Fibroblast of the aortic adventitia (primary cell): ENCODE measurements around the gene HRCT1. TPM values are rescaled to one million over a fixed set of nuclear protein-coding genes. Genes with fewer than 3 reads are reported as not detected.

Experiments
- DNase-seq: peaks from one replicate; pipeline ENCODE4 v3.0.0-alpha.2; 2010; ENCODE audit warnings: low read depth
- H3K4me3 ChIP-seq: 2 replicates; pipeline ENCODE4 v1.5.1; 2011; ENCODE audit warnings: low read depth, mild to moderate bottlenecking, control low read depth, low read length, moderate library complexity
- total RNA-seq: library from RNA; depleted of rRNA; stranded (reverse); fragments of >200 nt; gene quantifications from 2 replicates; pipeline ENCODE4 v1.2.3, GENCODE V29; 2012; ENCODE audit warnings: low replicate concordance
- TF ChIP-seq, protein P1 (sequence below): IDR thresholded peaks from 2 replicates; pipeline ENCODE4 v1.5.1; 2011; ENCODE audit warnings: mild to moderate bottlenecking, low read length, control low read depth, inconsistent platforms; ENCODE audit not compliant: insufficient read depth

HRCT1 gene
- total RNA-seq, 1 donor, result 0.81 TPM

DNA sequence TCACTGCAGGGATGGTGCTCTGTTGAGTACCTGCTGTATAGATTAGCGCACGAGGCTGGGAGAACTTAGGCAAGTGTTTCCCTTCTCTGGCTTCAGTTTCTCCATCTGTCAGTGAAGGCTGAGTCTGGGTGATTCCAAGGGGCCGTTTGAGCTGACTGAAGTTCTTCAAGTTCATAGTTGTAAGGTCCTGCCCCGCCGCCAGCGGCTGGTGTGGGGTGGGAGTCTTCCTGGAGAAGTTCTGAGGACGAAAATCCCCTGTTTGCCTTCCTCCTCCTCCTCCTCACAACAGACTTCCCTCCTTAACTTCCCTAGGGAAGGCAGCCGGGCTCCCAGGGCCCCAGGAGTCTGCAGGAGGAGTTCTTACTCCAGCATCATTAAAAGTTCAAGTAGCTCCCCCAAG, 1.7 kb upstream of the HRCT1 start:
- TF ChIP-seq, protein P1, sequence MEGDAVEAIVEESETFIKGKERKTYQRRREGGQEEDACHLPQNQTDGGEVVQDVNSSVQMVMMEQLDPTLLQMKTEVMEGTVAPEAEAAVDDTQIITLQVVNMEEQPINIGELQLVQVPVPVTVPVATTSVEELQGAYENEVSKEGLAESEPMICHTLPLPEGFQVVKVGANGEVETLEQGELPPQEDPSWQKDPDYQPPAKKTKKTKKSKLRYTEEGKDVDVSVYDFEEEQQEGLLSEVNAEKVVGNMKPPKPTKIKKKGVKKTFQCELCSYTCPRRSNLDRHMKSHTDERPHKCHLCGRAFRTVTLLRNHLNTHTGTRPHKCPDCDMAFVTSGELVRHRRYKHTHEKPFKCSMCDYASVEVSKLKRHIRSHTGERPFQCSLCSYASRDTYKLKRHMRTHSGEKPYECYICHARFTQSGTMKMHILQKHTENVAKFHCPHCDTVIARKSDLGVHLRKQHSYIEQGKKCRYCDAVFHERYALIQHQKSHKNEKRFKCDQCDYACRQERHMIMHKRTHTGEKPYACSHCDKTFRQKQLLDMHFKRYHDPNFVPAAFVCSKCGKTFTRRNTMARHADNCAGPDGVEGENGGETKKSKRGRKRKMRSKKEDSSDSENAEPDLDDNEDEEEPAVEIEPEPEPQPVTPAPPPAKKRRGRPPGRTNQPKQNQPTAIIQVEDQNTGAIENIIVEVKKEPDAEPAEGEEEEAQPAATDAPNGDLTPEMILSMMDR, result no peak
- no peak for DNase-seq
- H3K4me3 ChIP-seq, result no peak overlapping the region

DNA sequence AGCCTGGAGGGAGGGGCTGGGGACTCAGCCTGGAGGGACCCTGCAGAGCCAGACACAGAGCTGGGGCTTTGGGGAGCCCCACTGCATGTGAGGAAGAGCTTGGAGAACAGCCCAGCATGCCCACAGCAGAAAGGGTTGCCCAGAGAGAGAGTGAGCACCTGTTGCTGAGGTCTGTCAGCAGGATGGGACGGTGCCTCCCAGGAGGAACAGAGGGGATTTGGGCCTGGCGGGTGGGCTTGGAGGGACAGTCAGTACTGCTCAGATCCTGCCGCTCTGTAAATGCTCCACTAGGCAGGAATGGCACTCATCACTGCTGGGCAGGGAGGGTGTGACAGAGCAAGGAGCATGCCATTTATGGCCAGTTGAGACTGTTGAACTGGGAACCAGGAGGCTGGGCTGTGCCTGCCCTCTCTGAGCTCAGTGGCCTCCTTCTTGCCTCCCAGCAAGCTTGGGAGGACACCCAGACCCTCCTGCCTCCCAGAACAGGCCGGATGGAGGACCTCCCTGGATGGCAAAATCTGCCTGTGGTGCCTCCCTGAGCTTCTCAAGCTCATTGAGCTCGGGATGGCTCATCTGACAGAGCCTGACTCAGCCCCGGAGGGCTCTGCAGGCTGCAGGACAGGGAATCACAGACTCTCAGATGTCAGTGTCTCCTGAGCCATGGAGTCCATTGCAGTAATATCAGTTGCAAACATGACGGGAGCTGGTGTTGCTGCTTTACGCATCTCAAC, 786 bp upstream of the HRCT1 start:
- TF ChIP-seq, protein P1, result no peak

DNA sequence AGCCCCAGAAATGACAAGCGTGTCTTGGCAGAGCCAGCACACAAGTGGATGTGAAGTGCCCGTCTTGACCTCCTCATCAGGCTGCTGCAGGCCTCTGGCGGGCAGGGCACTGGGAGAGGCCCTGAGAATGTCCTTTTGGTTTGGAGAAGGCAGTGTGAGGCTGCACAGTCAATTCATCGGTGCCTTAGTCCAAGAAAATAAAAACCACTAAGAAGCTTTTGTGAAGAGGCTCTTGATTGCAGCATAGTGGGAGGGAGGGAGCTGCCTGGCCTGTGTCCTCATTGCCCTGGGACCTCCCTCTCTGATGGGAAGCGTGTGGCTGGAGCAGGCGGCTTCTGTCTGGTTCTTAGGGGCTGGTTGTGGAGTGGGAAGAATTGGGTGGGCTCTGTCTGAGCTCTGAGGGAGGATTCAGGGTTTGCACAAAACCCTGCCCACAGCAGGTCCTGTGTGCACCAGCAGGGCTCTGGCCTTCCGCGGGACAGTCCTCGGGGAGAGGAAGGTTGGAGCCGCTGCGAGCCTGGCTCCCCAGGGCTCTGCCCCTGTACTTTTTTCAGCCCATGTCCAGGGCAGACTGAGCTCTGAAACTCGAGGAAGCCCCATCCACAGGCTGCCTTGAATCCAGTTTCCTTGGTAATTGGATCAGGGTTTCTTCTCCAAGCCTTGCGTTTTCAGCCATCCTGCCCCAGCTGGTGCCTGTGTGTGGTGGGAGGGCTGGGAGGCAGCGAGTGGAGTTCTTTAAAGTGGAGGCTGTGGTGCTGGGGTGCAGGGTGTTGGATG, 1.1 kb downstream of the HRCT1 start:
- peak overlapping the region; percentile 48 for H3K4me3 ChIP-seq
- peak; percentile 91 for DNase-seq
- TF ChIP-seq, protein P1, result peak; percentile 22

More for the DNA sequence above, 786 bp upstream of the HRCT1 start:
- DNase-seq, result no peak
- H3K4me3 ChIP-seq, result no peak overlapping the region

DNA sequence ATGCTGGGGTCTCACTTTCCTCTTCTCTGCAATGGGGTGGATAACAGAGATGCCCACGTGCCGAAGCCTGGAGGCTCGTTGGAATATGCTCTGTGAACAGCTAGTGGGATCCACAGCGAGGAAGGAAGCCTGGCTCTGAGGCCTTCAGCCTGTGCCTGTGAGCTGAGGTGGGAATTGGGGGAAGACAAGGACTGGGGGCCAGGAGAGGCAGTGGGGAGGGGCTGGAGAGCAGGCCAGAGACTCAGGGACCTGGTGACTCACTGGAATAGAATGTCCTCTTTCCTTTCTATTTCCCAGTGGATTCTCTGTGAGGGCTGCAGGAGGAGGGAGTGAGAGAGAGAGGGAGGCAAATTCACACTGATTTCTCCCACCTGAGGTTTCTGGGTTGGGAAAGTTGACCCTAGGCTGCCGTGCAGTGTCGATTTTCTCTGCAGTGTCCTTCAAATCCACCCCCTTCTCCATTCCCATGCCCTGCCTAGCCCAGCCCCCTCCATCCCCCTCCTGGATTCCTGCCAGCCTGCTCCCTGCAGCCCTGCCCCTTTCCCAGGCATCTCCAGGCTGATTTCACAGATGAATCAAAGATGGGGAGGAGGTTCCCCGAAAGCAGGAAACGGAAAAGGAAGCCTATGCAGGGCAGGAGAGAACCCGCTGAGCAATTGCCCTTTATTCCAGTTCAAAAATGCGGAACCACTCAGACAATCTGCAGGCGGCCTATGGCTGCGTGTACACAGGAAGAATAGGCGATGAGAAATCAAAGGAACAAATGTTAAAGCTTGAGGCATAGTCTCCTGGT, 1.9 kb downstream of the HRCT1 start:
- peak overlapping the region; percentile 48 for H3K4me3 ChIP-seq
- TF ChIP-seq, protein P1, result no peak
- DNase-seq, result peak; percentile 91

DNA sequence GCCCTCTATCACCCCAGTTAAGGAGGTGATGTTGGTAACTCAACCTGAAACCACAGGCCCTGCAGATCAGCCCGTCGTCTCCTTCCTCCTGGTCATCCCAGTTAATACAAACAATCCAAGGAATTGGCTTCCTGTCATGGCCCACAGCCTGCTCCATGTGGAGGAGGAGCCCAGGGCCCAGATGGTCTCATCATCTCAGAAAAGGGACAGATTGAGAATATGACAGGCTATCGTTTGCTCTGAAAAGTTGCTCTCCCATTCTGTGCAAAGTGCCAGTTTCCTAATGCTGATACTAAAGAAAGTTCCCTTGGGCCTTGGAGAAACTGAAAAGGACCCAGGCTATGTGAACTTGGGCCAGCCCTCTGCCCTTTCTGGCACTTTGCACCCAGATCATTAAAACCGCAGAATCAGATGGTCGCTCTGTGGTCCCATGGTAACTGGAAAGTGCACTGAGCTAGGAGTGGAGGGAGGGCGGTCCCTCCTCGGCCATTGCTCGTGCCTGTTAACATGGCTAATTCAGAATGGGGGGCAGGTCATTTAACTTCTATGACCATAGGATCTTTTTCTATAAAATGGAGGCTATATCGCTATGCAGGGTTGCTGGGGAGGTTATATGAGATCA, 2.6 kb downstream of the HRCT1 start:
- TF ChIP-seq, protein P1, result no peak
- DNase-seq, result no peak
- no peak overlapping the region for H3K4me3 ChIP-seq

DNA sequence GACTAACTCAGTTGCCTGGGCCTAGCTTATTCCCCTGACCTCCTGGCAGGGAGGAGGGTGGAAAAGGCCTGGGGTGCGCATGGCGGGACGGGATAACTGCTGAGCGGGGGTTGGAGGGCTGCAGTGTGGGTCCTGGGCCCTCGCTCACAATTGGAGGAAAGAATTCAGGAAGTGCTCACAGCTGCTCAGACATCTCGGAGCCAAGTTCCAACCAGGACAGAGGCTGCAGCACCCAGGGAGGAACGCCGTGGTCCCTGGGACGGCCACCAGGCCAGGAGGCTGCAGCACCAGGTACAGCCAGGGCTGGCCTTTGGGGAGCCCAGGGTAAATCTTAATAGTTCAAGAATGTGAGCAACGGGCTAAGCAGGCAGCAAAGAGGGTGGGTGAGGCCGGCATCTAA, 3.3 kb downstream of the HRCT1 start, which contains the start of gene SPAAR:
SPAAR (plus strand) TSS at position 217 of the 400 bp plus-strand sequence. CDS start 974 bp downstream, outside the sequence.
- H3K4me3 ChIP-seq, result no peak within 1 kb of the TSS
- no peak for DNase-seq
- TF ChIP-seq, protein P1, result no peak
